Heart right ventricle (tissue), 16 donors: ENCODE data around the gene BEND7. TPM values are rescaled to one million over a fixed set of nuclear protein-coding genes. Genes with fewer than 3 reads are reported as not detected.
"Not testable (repeated sequence)": the region's sequence is repeated elsewhere in the genome, so short reads cannot be mapped to it uniquely, and the experiment has no call there.

Experiments
- ATAC-seq, 8 donors: fragments of 200-7000 bp; cut with Tn5 transposase; one replicate each; pipeline ENCODE4 v1.9.1; 2020; ENCODE audit warnings: mild to moderate bottlenecking in 8 of 8, moderate library complexity in 8 of 8, moderate number of reproducible peaks in 1 of 8
- DNase-seq, 2 donors: peaks; one replicate each; pipeline ENCODE4 v3.0.0-alpha.2; 2020
- H3K27ac ChIP-seq, 10 donors: fragments of 200-600 bp; sonication (generic) in 2 of 10; one replicate each; pipeline versions ENCODE4 v1.5.0 to v1.8.0; 2020 to 2022; ENCODE audit warnings: mild to moderate bottlenecking in 3 of 10
- H3K27me3 ChIP-seq, 7 donors: fragments of 200-600 bp; one replicate each; pipeline ENCODE4 v1.8.0; 2021 to 2022; ENCODE audit warnings: mild to moderate bottlenecking in 2 of 7
- H3K36me3 ChIP-seq, 9 donors: fragments of 200-600 bp; sonication (generic) in 1 of 9; one replicate each; pipeline versions ENCODE4 v1.5.0 to v1.8.0; 2020 to 2022; ENCODE audit warnings: mild to moderate bottlenecking in 2 of 9
- H3K4me1 ChIP-seq, 9 donors: fragments of 200-600 bp; sonication (generic) in 1 of 9; one replicate each; pipeline versions ENCODE4 v1.5.0 to v1.8.0; 2020 to 2022; ENCODE audit warnings: mild to moderate bottlenecking in 4 of 9
- H3K4me3 ChIP-seq, 10 donors: fragments of 200-600 bp; sonication (generic) in 2 of 10; one replicate each; pipeline versions ENCODE4 v1.5.0 to v1.8.0; 2020 to 2022; ENCODE audit warnings: mild to moderate bottlenecking in 7 of 10, moderate library complexity in 2 of 10
- H3K9me3 ChIP-seq, 11 donors: fragments of 200-600 bp in 10 of 11; sonication (generic) in 2 of 11; one replicate each; pipeline versions ENCODE4 v1.5.0 to v1.8.0; 2013 to 2022; ENCODE audit warnings: mild to moderate bottlenecking in 2 of 11, control low read depth in 1 of 11, moderate library complexity in 1 of 11
- WGBS, 2 donors: extraction: QIAGEN DNeasy Blood & Tissue Kit; methylation state at CpG; one replicate each; pipeline ENCODE4 v1.1.7; 2013; ENCODE audit warnings: inconsistent platforms in 1 of 2; 5-methylcytosine and 5-hydroxymethylcytosine counted together
- intact Hi-C, 10 donors: fragments of 100-400 bp; cut with DNase I; formaldehyde crosslinking; loops; one replicate each; pipeline versions ENCODE4 v1.11.1 to v1.14.2; 2022
- polyA plus RNA-seq, 2 donors: library from polyadenylated mRNA; stranded (reverse); fragments of 200-250 nt; gene quantifications; one replicate each; pipeline ENCODE4 v1.2.3, GENCODE V29; 2013
- total RNA-seq, 10 donors: library from RNA; stranded (reverse); fragmentation: NEBNext Ultra II Directional in 3 of 10; extraction: Animal tissue kit (Norgen Biotek cat#: 25700) in 3 of 10; gene quantifications; one replicate each; pipeline versions ENCODE4 v1.2.1 to v1.2.4, GENCODE V29; 2021 to 2023
- TF ChIP-seq, protein P1 (sequence below), 9 donors: fragments of 200-600 bp; sonication (generic) in 2 of 9; IDR thresholded peaks; one replicate each; pipeline versions ENCODE4 v1.5.0 to v1.8.0; 2021 to 2022; ENCODE audit warnings: antibody characterized with exemption in 9 of 9, mild to moderate bottlenecking in 5 of 9, moderate library complexity in 1 of 9
- donor health status: Arrhythmogenic right ventricular cardiomyopathy.
- donor health status: ischemic (EF 13 %, LVEDD 7.1; RV severe dilation, severe dysfunction).
- donor health status: healthy with polysubstance abuse.
- donor health status: DM: no; HTN: yes; CAD: no.
- donor health status: DM: no; HTN: no; CAD: no.
- donor health status: ischemic (EF 25% LVEDD 6.9; RV normal size, moderate dysfunction).
- donor health status: ischemic (EF 25% LVEDD 5.7; RV mildly dilated, moderate dysfunction).
- donor health status: healthy.
- donor health status: DM: yes; HTN: yes; CAD: no.
- donor health status: Ischemic cardiomyopathy.
- donor health status: ischemic (EF 35%, LVEDD 5.7; RV mildly dilated, moderate dysfunction).
- donor health status: nonischemic (EF 11% LVEDD 7.7; RV severe dilation, severe dysfunction).
- donor health status: DM: yes; HTN: yes; CAD: no.
- donor health status: PGD.
- donor health status: ischemic (EF 29% LVEDD 5.4; RV normal size, mild dysfunction).
- donor health status: nonischemic (EF 23%, LVEDD 6.1; RV moderate dilation, normal function).

The BEND7 gene
- total and polyA plus RNA-seq, 12 donors = 6.4 to 21.0 (median 12.5) TPM

DNA sequence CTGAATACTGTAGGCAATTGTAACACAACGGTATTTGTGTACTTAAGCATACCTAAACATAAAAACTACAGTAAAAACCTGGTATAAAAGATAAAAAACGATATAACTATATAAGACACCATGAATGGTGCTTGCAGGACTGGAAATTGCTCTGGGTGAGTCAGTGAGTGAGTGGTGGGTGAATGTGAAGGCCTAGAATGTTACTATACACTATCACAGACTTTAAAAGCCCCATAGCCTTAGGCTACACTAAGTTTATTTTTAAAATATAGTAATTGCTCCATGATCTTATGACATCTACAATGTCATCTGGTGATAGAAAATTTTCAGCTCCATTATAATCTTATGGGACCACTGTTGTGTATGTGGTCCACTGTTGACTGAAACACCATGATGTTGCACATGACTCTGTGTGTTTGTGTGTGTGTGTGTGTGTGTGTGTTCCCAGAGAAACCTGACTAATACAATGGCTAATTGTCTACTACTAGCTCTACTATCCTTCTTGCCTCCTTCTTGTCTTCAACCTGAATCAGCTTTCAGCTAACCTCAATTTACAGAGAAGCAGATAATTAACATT lies 30.4 kb upstream of the BEND7 start:
- Histone ChIP-seq H3K27me3 (no peaks in the 10 kb centered on the region), H3K4me3 (no peak overlapping the region), H3K36me3 (no peaks in the 10 kb centered on the region), H3K4me1 (no peaks in the 10 kb centered on the region), H3K27ac (no peak overlapping the region), H3K9me3 (no peaks in the 10 kb centered on the region)
- TF ChIP-seq, protein P1, sequence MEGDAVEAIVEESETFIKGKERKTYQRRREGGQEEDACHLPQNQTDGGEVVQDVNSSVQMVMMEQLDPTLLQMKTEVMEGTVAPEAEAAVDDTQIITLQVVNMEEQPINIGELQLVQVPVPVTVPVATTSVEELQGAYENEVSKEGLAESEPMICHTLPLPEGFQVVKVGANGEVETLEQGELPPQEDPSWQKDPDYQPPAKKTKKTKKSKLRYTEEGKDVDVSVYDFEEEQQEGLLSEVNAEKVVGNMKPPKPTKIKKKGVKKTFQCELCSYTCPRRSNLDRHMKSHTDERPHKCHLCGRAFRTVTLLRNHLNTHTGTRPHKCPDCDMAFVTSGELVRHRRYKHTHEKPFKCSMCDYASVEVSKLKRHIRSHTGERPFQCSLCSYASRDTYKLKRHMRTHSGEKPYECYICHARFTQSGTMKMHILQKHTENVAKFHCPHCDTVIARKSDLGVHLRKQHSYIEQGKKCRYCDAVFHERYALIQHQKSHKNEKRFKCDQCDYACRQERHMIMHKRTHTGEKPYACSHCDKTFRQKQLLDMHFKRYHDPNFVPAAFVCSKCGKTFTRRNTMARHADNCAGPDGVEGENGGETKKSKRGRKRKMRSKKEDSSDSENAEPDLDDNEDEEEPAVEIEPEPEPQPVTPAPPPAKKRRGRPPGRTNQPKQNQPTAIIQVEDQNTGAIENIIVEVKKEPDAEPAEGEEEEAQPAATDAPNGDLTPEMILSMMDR (IDR thresholded peaks at IDR 0.05) = no peak
- ATAC-seq (no peak), DNase-seq (no peak)
- 57 to 59% methylated on average over 2 of the region's 2 CpGs for WGBS, 2 donors
- intact Hi-C loops = no loop called here

DNA sequence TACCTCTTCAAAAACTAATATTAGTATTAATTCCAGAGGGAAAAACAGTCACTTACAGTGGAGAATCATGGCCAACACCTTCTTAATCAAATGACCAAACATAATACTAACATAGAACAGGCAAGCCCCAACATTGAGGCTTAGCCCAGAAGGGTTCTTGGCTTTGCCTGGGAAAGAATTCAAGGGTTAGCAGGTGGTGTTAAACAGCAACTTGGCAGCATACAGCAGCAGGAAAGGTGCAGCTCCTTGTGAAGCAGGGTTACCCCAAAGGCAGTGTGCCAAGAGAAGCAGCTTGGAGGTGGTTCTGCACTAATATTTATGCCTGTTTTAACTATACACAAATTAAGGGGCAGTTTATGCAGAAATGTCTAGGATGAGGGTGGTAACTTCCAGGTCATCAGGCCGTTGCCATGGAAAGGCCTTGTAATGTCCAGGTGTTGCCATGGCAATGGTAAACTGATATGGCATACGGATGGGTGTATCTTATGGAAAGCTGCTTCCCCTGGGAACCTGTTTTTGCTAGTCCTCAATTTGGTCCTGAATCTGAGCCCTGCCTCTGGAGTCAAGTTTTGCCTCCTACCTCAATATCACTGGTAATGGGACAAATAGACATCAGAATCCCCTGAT lies 27.2 kb upstream of the BEND7 start:
- DNase-seq (no peak), ATAC-seq (no peak)
- Histone ChIP-seq H3K9me3 (peaks cover 0 to 8% (median 0%) of the 10 kb centered on the region in 11 donors), H3K4me3 (no peak overlapping the region), H3K27ac (no peak overlapping the region), H3K27me3 (peaks cover 0 to 3% (median 0%) of the 10 kb centered on the region in 7 donors), H3K36me3 (no peaks in the 10 kb centered on the region), H3K4me1 (no peaks in the 10 kb centered on the region)
- intact Hi-C loops = no loop called here
- WGBS, 2 donors = 53 to 61% methylated on average over 2 of the region's 2 CpGs
- TF ChIP-seq, protein P1 (IDR thresholded peaks at IDR 0.05) = no peak

DNA sequence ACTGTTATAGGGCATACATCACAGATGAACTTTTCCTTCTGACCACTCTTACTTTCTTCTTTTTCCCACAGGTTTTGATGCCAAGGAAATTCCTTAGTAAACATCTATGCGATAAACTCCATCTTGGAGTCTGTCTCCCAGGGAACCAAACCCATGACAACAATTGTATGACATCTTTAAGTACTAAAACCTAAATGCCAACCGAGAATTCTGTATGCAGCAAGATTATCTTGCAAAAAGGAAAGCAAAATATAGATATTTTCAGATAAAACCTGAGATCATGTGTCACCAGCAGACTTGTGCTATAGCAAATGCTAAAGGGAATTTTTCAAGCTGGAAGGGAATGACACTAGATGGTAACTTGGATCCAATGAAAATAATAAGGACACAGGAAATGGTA lies 22.0 kb upstream of the BEND7 start:
- H3K27ac ChIP-seq = no peak overlapping the region
- ATAC-seq (no peak), DNase-seq (no peak)
- TF ChIP-seq, protein P1 (IDR thresholded peaks at IDR 0.05) = no peak
- intact Hi-C loops = no loop called here
- 61 to 85% methylated on average over 2 of the region's 2 CpGs for WGBS, 2 donors
- H3K9me3 ChIP-seq = peaks cover 0 to 30% (median 9%) of the 10 kb centered on the region in 11 donors
- H3K27me3 ChIP-seq = peaks cover 0 to 24% (median 6%) of the 10 kb centered on the region in 7 donors
- H3K4me1 ChIP-seq = no peaks in the 10 kb centered on the region
- H3K4me3 ChIP-seq = no peak overlapping the region
- no peaks in the 10 kb centered on the region for H3K36me3 ChIP-seq

DNA sequence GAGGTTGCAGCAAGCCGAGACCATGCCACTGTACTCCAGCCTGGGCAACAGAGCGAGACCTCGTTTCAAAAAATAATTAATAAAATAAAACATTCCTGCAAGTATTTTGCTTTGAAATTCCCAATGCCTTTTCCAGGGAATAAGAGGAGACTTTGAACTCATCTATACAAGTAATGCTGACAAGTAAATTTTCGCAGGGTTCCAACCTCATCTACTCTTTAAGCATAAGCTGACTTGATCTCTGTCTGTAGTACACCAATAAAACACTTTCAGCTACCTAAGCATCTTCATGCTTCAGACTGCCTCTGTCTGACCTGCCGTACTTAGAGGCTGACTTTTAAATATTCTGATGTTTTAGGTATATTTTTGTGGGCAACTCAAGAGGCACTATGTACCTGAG lies 13.7 kb upstream of the BEND7 start:
- intact Hi-C loops = no loop called here
- ATAC-seq = no peak
- peaks cover 0 to 54% (median 35%) of the 10 kb centered on the region in 7 donors for H3K27me3 ChIP-seq

DNA sequence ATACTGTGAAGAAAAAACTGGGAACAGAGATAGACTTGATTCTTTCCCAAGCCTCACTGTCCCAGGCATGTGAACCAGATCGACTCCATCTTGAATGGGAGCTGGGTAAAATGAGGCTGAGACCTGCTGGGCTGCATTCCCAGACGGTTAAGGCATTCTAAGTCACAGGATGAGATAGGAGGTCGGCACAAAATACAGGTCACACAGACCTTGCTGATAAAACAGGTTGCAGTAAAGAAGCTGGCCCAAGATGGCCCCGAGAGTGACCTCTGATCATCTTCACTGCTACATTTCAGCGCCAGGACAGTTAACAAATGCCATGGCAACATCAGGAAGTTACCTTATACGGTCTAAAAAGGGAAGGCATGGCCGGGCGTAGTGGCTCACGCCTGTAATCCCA lies 9.2 kb upstream of the BEND7 start:
- not testable (repeated sequence) for H3K4me3 ChIP-seq, H3K9me3 ChIP-seq, H3K36me3 ChIP-seq, DNase-seq, H3K27ac ChIP-seq, H3K4me1 ChIP-seq, ATAC-seq
- peaks cover 0 to 40% (median 22%) of the 10 kb centered on the region in 7 donors for H3K27me3 ChIP-seq
- intact Hi-C loops = loop anchor here in 7 of 10 donors (2.0 to 10.0 kb wide), 3 partner anchors 163 to 166 kb away; no protein-coding TSS in a partner anchor
- 59 to 63% methylated on average over 9 of the region's 9 CpGs for WGBS, 2 donors

More for the DNA sequence above, 13.7 kb upstream of the BEND7 start:
- H3K27ac ChIP-seq = no peak overlapping the region
- no peaks in the 10 kb centered on the region for H3K36me3 ChIP-seq
- no peaks in the 10 kb centered on the region for H3K9me3 ChIP-seq
- no peak overlapping the region for H3K4me3 ChIP-seq
- TF ChIP-seq, protein P1 (IDR thresholded peaks at IDR 0.05) = no peak
- DNase-seq = no peak
- WGBS, 2 donors = 87 to 90% methylated on average over 5 of the region's 5 CpGs
- H3K4me1 ChIP-seq = no peaks in the 10 kb centered on the region
